Measurements from ENCODE around the gene ARHGAP40.
"Not testable (repeated sequence)": the region's sequence is repeated elsewhere in the genome, so short reads cannot be mapped to it uniquely, and the experiment has no call there.

Gene ARHGAP40

GRCh38 chr20:38588303-38588702, 13.3 kb upstream of the ARHGAP40 start:
- DNase-seq (ENCODE audit: low read depth in 2 of 2): no peak

GRCh38 chr20:38589351-38589750, 12.3 kb upstream of the ARHGAP40 start:
- DNase-seq (ENCODE audit: low read depth in 2 of 2): no peak

- DNase-seq (ENCODE audit: low read depth in 2 of 2): no peak
Measured at GRCh38 chr20:38589967-38590675, 11.5 kb upstream of the ARHGAP40 start.

- no peak for DNase-seq (ENCODE audit: low read depth in 2 of 2)
Measured at GRCh38 chr20:38590676-38591473, 10.7 kb upstream of the ARHGAP40 start.

GRCh38 chr20:38591474-38592410, 9.9 kb upstream of the ARHGAP40 start:
- DNase-seq (ENCODE audit: low read depth in 2 of 2): no peak

GRCh38 chr20:38592411-38592790, 9.2 kb upstream of the ARHGAP40 start:
- DNase-seq (ENCODE audit: low read depth in 2 of 2): not testable (repeated sequence)

- not testable (repeated sequence) for DNase-seq (ENCODE audit: low read depth in 2 of 2)
Measured at GRCh38 chr20:38594281-38594680, 7.3 kb upstream of the ARHGAP40 start.

GRCh38 chr20:38595886-38596285, 5.7 kb upstream of the ARHGAP40 start:
- DNase-seq (ENCODE audit: low read depth in 2 of 2): not testable (repeated sequence)

GRCh38 chr20:38599410-38599882, 2.2 kb upstream of the ARHGAP40 start:
- DNase-seq (ENCODE audit: low read depth in 2 of 2): no peak

- DNase-seq (ENCODE audit: low read depth in 2 of 2): no peak
Measured at GRCh38 chr20:38600057-38600456, 1.6 kb upstream of the ARHGAP40 start.

GRCh38 chr20:38602185-38602581, 574 bp downstream of the ARHGAP40 start:
- no peak for DNase-seq (ENCODE audit: low read depth in 2 of 2)

GRCh38 chr20:38603286-38603685, 1.7 kb downstream of the ARHGAP40 start:
- DNase-seq (ENCODE audit: low read depth in 2 of 2): no peak

- no peak for DNase-seq (ENCODE audit: low read depth in 2 of 2)
Measured at GRCh38 chr20:38604873-38605303, 3.3 kb downstream of the ARHGAP40 start.

GRCh38 chr20:38607351-38607750, 5.7 kb downstream of the ARHGAP40 start:
- DNase-seq (ENCODE audit: low read depth in 2 of 2): no peak

GRCh38 chr20:38608188-38608587, 6.6 kb downstream of the ARHGAP40 start:
- DNase-seq (ENCODE audit: low read depth in 2 of 2): no peak

- no peak for DNase-seq (ENCODE audit: low read depth in 2 of 2)
Measured at GRCh38 chr20:38609815-38610214, 8.2 kb downstream of the ARHGAP40 start.

GRCh38 chr20:38610521-38610920, 8.9 kb downstream of the ARHGAP40 start:
- DNase-seq (ENCODE audit: low read depth in 2 of 2): no peak

GRCh38 chr20:38612751-38613515, 11.3 kb downstream of the ARHGAP40 start:
- DNase-seq (ENCODE audit: low read depth in 2 of 2): no peak

GRCh38 chr20:38615283-38615682, 13.7 kb downstream of the ARHGAP40 start:
- no peak for DNase-seq (ENCODE audit: low read depth in 2 of 2)

- DNase-seq (ENCODE audit: low read depth in 2 of 2): no peak
Measured at GRCh38 chr20:38616457-38616856, 14.8 kb downstream of the ARHGAP40 start.
